MM.1S (cell line): ENCODE data around the gene SLC4A7.
A peak's percentile ranks its signal among the peaks of the same experiment; 100 is the strongest.

Experiments used
- DNase-seq: peaks from one replicate; pipeline ENCODE4 v3.0.0-alpha.2; 2015
- H2AFZ ChIP-seq: fragments of 300-600 bp; sonication (generic); 2 replicates; pipeline ENCODE4 v1.6.0; 2016; ENCODE audit warnings: antibody characterized with exemption, low read length
- H3F3A ChIP-seq: fragments of 300-600 bp; sonication (generic); 2 replicates; pipeline ENCODE4 v1.6.1; 2016; ENCODE audit warnings: mild to moderate bottlenecking, antibody characterized with exemption, low read length, moderate library complexity, mixed read lengths; ENCODE audit not compliant: insufficient read depth
- H3K27ac ChIP-seq: fragments of 300-600 bp; sonication (generic); 2 replicates; pipeline ENCODE4 v1.5.1; 2016; ENCODE audit warnings: mild to moderate bottlenecking, low read length
- H3K27me3 ChIP-seq: fragments of 300-600 bp; sonication (generic); replicated peaks from 2 replicates; pipeline ENCODE4 v1.6.0; 2016; ENCODE audit warnings: low read length; ENCODE audit not compliant: insufficient read depth
- H3K36me3 ChIP-seq: fragments of 300-600 bp; sonication (generic); replicated peaks from 2 replicates; pipeline ENCODE4 v1.6.1; 2016; ENCODE audit warnings: mild to moderate bottlenecking, low read length, mixed read lengths; ENCODE audit not compliant: insufficient read depth
- H3K4me1 ChIP-seq: fragments of 300-600 bp; sonication (generic); 2 replicates; pipeline ENCODE4 v1.6.1; 2016; ENCODE audit warnings: low read length, mixed read lengths
- H3K4me2 ChIP-seq: fragments of 300-600 bp; sonication (generic); 2 replicates; pipeline ENCODE4 v1.6.0; 2016; ENCODE audit warnings: low read depth, low read length
- H3K4me3 ChIP-seq: fragments of 300-600 bp; sonication (generic); 2 replicates; pipeline ENCODE4 v1.5.1; 2016; ENCODE audit warnings: low read length, mixed read lengths
- H3K79me2 ChIP-seq: fragments of 300-600 bp; sonication (generic); 2 replicates; pipeline ENCODE4 v1.6.1; 2016; ENCODE audit warnings: mixed run types, low read length, mixed read lengths
- H3K9ac ChIP-seq: fragments of 300-600 bp; sonication (generic); 2 replicates; pipeline ENCODE4 v1.6.1; 2016; ENCODE audit warnings: low read length, mixed read lengths
- H3K9me2 ChIP-seq: fragments of 300-600 bp; sonication (generic); replicated peaks from 2 replicates; pipeline ENCODE4 v1.6.1; 2016; ENCODE audit warnings: mild to moderate bottlenecking, low read length, mixed read lengths; ENCODE audit not compliant: insufficient read depth
- H3K9me3 ChIP-seq: fragments of 300-600 bp; sonication (generic); replicated peaks from 2 replicates; pipeline ENCODE4 v1.6.1; 2016; ENCODE audit warnings: mild to moderate bottlenecking, low read length, mixed read lengths; ENCODE audit not compliant: insufficient read depth
- H4K20me1 ChIP-seq: fragments of 300-600 bp; sonication (generic); 2 replicates; pipeline ENCODE4 v1.6.1; 2016; ENCODE audit warnings: mild to moderate bottlenecking, low read length, moderate library complexity, mixed read lengths; ENCODE audit not compliant: insufficient read depth
- EZH2 ChIP-seq: fragments of 300-600 bp; sonication (generic); optimal IDR thresholded peaks from 2 replicates; pipeline ENCODE3; 2017; ENCODE audit warnings: low read depth, mild to moderate bottlenecking, antibody characterized with exemption, low read length, mixed read lengths
- EZH2phosphoT487 ChIP-seq: fragments of 300-600 bp; sonication (generic); IDR thresholded peaks from 2 replicates; pipeline ENCODE4 v1.6.1; 2018; ENCODE audit warnings: antibody characterized with exemption, low read length
- TF ChIP-seq, protein P1 (sequence below): fragments of 300-600 bp; sonication (generic); IDR thresholded peaks from 2 replicates; pipeline ENCODE4 v1.5.1; 2016; ENCODE audit warnings: antibody characterized with exemption, low read length, mixed read lengths

Gene SLC4A7

DNA sequence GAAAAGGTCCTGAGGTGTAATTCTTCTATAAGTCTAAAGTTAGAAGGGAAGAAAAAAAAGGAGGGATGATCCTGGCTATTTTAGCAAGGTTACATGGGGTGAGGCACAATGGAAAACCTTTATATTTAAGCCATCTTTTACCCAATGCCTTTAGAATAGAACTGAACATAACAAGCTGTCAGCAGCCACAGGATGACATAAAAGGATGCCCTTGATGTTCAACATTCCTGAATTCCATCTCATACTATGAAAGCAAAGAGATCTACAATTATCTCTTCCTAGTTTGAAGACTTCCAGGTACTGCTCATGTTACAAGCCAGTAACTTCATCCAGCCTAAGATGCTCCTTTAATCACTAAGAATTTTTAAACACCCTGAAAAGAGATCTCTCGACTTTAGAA, 141.9 kb downstream of the SLC4A7 start:
- H3K4me3 ChIP-seq: no peak overlapping the region
- no peaks in the 10 kb centered on the region for H3K4me1 ChIP-seq
- H3K9me2 ChIP-seq: no peaks in the 10 kb centered on the region
- H3K4me2 ChIP-seq: no peak overlapping the region
- TF ChIP-seq, protein P1, sequence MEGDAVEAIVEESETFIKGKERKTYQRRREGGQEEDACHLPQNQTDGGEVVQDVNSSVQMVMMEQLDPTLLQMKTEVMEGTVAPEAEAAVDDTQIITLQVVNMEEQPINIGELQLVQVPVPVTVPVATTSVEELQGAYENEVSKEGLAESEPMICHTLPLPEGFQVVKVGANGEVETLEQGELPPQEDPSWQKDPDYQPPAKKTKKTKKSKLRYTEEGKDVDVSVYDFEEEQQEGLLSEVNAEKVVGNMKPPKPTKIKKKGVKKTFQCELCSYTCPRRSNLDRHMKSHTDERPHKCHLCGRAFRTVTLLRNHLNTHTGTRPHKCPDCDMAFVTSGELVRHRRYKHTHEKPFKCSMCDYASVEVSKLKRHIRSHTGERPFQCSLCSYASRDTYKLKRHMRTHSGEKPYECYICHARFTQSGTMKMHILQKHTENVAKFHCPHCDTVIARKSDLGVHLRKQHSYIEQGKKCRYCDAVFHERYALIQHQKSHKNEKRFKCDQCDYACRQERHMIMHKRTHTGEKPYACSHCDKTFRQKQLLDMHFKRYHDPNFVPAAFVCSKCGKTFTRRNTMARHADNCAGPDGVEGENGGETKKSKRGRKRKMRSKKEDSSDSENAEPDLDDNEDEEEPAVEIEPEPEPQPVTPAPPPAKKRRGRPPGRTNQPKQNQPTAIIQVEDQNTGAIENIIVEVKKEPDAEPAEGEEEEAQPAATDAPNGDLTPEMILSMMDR: no peak
- no peak for TF ChIP-seq EZH2
- no peak for TF ChIP-seq EZH2phosphoT487
- no peak for DNase-seq
- no peaks in the 10 kb centered on the region for H3K9me3 ChIP-seq
- H3K27ac ChIP-seq: no peak overlapping the region
- H2AFZ ChIP-seq: no peak overlapping the region
- no peaks in the 10 kb centered on the region for H3K36me3 ChIP-seq
- H4K20me1 ChIP-seq: no peaks in the 10 kb centered on the region
- no peaks in the 10 kb centered on the region for H3F3A ChIP-seq
- H3K9ac ChIP-seq: no peak overlapping the region
- H3K27me3 ChIP-seq: no peaks in the 10 kb centered on the region
- no peaks in the 10 kb centered on the region for H3K79me2 ChIP-seq

DNA sequence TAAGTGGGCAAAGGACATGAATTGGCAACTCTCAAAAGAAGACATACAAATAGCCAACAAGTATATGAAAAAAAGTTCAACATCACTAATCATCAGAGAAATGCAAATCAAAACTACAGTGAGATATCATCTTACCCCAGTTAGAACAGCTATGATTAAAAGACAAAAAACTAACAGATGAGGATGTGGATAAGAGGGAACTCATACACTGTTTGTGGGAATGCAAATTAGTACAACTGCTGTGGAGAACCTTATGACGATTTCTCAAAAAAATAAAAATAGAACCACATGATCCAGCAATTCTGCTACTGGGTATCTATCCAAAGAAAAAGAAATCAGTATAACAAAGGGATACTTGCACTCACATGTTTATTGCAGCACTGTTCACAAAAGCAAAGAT, 143.7 kb downstream of the SLC4A7 start:
- Histone ChIP-seq H3K4me1 (no peaks in the 10 kb centered on the region), H3K27ac (no peak overlapping the region)

DNA sequence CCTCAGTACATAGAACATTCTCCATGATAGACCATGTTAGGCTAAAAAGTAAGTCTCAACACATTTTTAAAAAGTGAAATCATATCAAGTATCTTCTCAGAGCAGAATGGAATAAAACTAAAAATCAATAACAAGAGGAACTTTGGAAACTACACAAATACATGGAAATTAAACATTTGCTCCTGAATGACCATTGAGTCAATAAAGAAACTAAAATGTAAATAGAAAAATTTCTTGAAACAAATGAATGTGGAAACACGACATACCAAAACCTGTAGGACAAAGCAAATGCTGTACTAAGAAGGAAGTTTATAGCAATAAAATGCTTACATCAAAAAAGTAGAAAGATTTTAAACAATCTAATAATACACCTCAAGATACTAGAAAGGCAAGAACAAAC, 148.6 kb downstream of the SLC4A7 start:
- H3K4me2 ChIP-seq: no peak overlapping the region
- no peak overlapping the region for H2AFZ ChIP-seq
- DNase-seq: no peak
- H3K9me2 ChIP-seq: no peaks in the 10 kb centered on the region
- no peak overlapping the region for H3K4me3 ChIP-seq
- no peaks in the 10 kb centered on the region for H3K27me3 ChIP-seq
- TF ChIP-seq EZH2phosphoT487: no peak
- TF ChIP-seq EZH2: no peak
- TF ChIP-seq, protein P1: no peak
- H3K9me3 ChIP-seq: no peaks in the 10 kb centered on the region
- H3K27ac ChIP-seq: no peak overlapping the region
- H3K36me3 ChIP-seq: no peaks in the 10 kb centered on the region
- H3F3A ChIP-seq: no peaks in the 10 kb centered on the region
- no peaks in the 10 kb centered on the region for H4K20me1 ChIP-seq
- no peaks in the 10 kb centered on the region for H3K4me1 ChIP-seq
- no peak overlapping the region for H3K9ac ChIP-seq
- no peaks in the 10 kb centered on the region for H3K79me2 ChIP-seq

More for the DNA sequence above, 143.7 kb downstream of the SLC4A7 start:
- Histone ChIP-seq H3K9me3 (no peaks in the 10 kb centered on the region), H3K79me2 (no peaks in the 10 kb centered on the region), H3F3A (no peaks in the 10 kb centered on the region), H2AFZ (no peak overlapping the region), H3K9me2 (no peaks in the 10 kb centered on the region), H3K9ac (no peak overlapping the region), H3K36me3 (no peaks in the 10 kb centered on the region), H4K20me1 (no peaks in the 10 kb centered on the region), H3K4me3 (no peak overlapping the region), H3K27me3 (no peaks in the 10 kb centered on the region), H3K4me2 (no peak overlapping the region)
- TF ChIP-seq EZH2 (no peak), EZH2phosphoT487 (no peak)
- TF ChIP-seq, protein P1: no peak
- peak; percentile 21 for DNase-seq
